Muscle layer of duodenum (tissue), 2 donors: Measurements from ENCODE around the gene PRDM2.
"Not testable (repeated sequence)": the region's sequence is repeated elsewhere in the genome, so short reads cannot be mapped to it uniquely, and the experiment has no call there.

Source experiments
- H3K27ac ChIP-seq: one replicate; pipeline ENCODE4 v1.7.0; 2013; ENCODE audit warnings: mild to moderate bottlenecking, low read length
- H3K27me3 ChIP-seq: one replicate; pipeline ENCODE4 v1.7.0; 2013; ENCODE audit warnings: low read depth, mild to moderate bottlenecking, control low read depth, low read length
- H3K36me3 ChIP-seq, 2 donors: one replicate each; pipeline ENCODE4 v1.7.0; 2013; ENCODE audit warnings: low read length in 2 of 2, control low read depth in 1 of 2, mild to moderate bottlenecking in 1 of 2; ENCODE audit not compliant: insufficient read depth in 2 of 2, control insufficient read depth in 1 of 2
- H3K4me1 ChIP-seq, 2 donors: one replicate each; pipeline ENCODE4 v1.7.0; 2013; ENCODE audit warnings: low read length in 2 of 2, mild to moderate bottlenecking in 2 of 2, control low read depth in 1 of 2, moderate library complexity in 1 of 2; ENCODE audit not compliant: insufficient read depth in 2 of 2, control insufficient read depth in 1 of 2
- H3K4me3 ChIP-seq, 2 donors: one replicate each; pipeline ENCODE4 v1.7.0; 2013; ENCODE audit warnings: low read length in 2 of 2, low read depth in 1 of 2, mild to moderate bottlenecking in 1 of 2
- H3K9me3 ChIP-seq, 2 donors: one replicate each; pipeline ENCODE4 v1.7.0; 2013; ENCODE audit warnings: low read length in 2 of 2, control low read depth in 1 of 2, mild to moderate bottlenecking in 1 of 2; ENCODE audit not compliant: control insufficient read depth in 1 of 2
- donor health status: healthy.

The PRDM2 gene

GRCh38 chr1:13679651-13680050 lies 20.3 kb upstream of the PRDM2 start:
- no peaks in the 10 kb centered on the region for H3K27me3 ChIP-seq
- no peak overlapping the region for H3K4me3 ChIP-seq
- no peak overlapping the region for H3K27ac ChIP-seq

DNA sequence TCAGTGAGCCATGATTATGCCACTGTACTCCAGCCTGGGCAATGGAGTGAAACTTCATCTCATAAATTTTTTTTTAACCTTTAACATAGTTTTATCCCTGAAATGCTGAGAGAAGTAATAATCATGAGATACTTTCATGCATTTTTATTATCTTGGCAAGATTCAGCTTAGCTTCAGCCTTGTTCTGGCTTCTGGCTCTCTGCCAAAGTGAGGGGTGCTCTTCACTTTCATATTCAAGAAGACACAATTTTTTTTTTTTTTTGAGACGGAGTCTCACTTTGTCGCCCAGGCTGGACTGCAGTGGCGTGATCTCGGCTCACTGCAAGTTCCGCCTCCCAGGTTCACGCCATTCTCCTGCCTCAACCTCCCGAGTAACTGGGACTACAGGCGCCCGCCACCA lies 19.4 kb upstream of the PRDM2 start:
- H3K4me1 ChIP-seq, H3K4me3 ChIP-seq, H3K36me3 ChIP-seq, H3K9me3 ChIP-seq, H3K27me3 ChIP-seq, H3K27ac ChIP-seq: not testable (repeated sequence)

More at GRCh38 chr1:13679651-13680050, 20.3 kb upstream of the PRDM2 start:
- H3K4me1 ChIP-seq, result no peaks in the 10 kb centered on the region
- H3K9me3 ChIP-seq, result no peaks in the 10 kb centered on the region
- no peaks in the 10 kb centered on the region for H3K36me3 ChIP-seq

GRCh38 chr1:13681921-13682320 lies 18.1 kb upstream of the PRDM2 start:
- Histone ChIP-seq H3K27me3 (no peaks in the 10 kb centered on the region), H3K36me3 (no peaks in the 10 kb centered on the region), H3K4me3 (no peak overlapping the region), H3K4me1 (no peaks in the 10 kb centered on the region), H3K9me3 (no peaks in the 10 kb centered on the region), H3K27ac (no peak overlapping the region)

GRCh38 chr1:13682444-13682843 lies 17.5 kb upstream of the PRDM2 start:
- H3K9me3 ChIP-seq, result no peaks in the 10 kb centered on the region
- no peak overlapping the region for H3K4me3 ChIP-seq
- no peak overlapping the region for H3K27ac ChIP-seq
- H3K27me3 ChIP-seq, result no peaks in the 10 kb centered on the region
- no peaks in the 10 kb centered on the region for H3K36me3 ChIP-seq
- H3K4me1 ChIP-seq, result no peaks in the 10 kb centered on the region

- H3K27ac ChIP-seq, result no peak overlapping the region
- H3K27me3 ChIP-seq, result no peaks in the 10 kb centered on the region
- no peaks in the 10 kb centered on the region for H3K9me3 ChIP-seq
- H3K4me3 ChIP-seq, result no peak overlapping the region
- H3K36me3 ChIP-seq, result no peaks in the 10 kb centered on the region
- no peaks in the 10 kb centered on the region for H3K4me1 ChIP-seq
Measured at GRCh38 chr1:13683206-13683605, 16.8 kb upstream of the PRDM2 start.

DNA sequence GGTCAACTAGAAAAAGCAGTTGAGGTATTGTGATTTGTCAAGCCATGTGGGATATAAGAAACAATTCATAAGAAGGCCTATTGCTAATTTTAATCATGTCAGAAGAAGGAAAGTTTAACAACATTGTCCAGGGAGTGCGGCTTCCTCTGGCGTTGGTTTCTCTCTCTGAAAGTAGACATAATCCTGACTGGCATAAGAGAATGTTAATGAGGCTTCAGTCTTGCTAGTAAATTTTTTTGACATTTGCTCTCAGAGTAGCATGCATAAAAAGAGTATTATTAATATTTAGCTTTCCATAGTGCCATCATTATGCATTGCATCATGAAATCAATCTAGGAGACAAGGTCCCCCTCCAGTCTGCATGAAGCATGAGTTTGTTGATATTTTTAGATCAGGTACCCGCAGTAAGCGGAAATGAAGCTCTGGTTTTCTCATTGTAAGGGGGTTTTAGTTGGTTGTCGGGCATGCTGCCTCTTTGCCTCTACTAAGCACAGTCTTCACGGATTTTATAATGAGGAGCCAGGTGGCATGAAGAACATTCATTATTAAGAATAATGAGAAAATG lies 12.8 kb upstream of the PRDM2 start:
- Histone ChIP-seq H3K27me3 (no peaks in the 10 kb centered on the region), H3K9me3 (no peaks in the 10 kb centered on the region), H3K36me3 (no peaks in the 10 kb centered on the region), H3K4me3 (no peak overlapping the region), H3K4me1 (no peaks in the 10 kb centered on the region), H3K27ac (no peak overlapping the region)

DNA sequence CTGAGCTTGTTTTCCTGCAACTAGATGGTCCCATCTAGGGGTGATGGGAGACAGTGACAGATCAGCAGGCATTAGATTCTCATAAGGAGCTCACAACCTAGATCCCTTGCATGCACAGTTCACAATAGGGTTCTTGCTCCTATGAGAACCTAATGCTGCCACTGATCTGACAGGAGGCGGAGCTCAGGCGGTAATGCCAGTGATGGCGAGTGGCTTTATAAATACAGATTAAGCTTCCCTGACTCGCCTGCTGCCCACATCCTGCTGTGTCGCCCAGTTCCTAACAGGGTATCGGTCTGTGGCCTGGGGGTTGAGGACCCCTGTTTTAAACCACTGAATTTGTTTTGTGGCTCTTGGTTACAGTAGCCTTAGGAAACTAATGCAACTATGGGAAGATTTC lies 6.9 kb upstream of the PRDM2 start:
- H3K4me1 ChIP-seq, H3K9me3 ChIP-seq, H3K4me3 ChIP-seq, H3K36me3 ChIP-seq, H3K27ac ChIP-seq, H3K27me3 ChIP-seq: not testable (repeated sequence)

- H3K4me3 ChIP-seq, result no peak overlapping the region
- no peak overlapping the region for H3K27ac ChIP-seq
- no peaks in the 10 kb centered on the region for H3K27me3 ChIP-seq
- H3K36me3 ChIP-seq, result no peaks in the 10 kb centered on the region
- no peaks in the 10 kb centered on the region for H3K4me1 ChIP-seq
- peaks cover 0 to 4% of the 10 kb centered on the region in 2 donors for H3K9me3 ChIP-seq
Measured at GRCh38 chr1:13694886-13695684, 4.9 kb upstream of the PRDM2 start.

- no peak overlapping the region for H3K4me3 ChIP-seq
- H3K36me3 ChIP-seq, result no peaks in the 10 kb centered on the region
- H3K4me1 ChIP-seq, result no peaks in the 10 kb centered on the region
- no peaks in the 10 kb centered on the region for H3K27me3 ChIP-seq
- peaks cover 0 to 4% of the 10 kb centered on the region in 2 donors for H3K9me3 ChIP-seq
- no peak overlapping the region for H3K27ac ChIP-seq
Measured at GRCh38 chr1:13697738-13698137, 2.2 kb upstream of the PRDM2 start.

GRCh38 chr1:13699510-13699909 lies 478 bp upstream of the PRDM2 start:
- H3K27ac ChIP-seq, result peak overlapping the region; percentile 78
- no peaks in the 10 kb centered on the region for H3K4me1 ChIP-seq
- no peaks in the 10 kb centered on the region for H3K36me3 ChIP-seq
- peaks cover 0 to 4% of the 10 kb centered on the region in 2 donors for H3K9me3 ChIP-seq
- peak overlapping the region; percentile 74 to 83 for H3K4me3 ChIP-seq
- no peaks in the 10 kb centered on the region for H3K27me3 ChIP-seq

DNA sequence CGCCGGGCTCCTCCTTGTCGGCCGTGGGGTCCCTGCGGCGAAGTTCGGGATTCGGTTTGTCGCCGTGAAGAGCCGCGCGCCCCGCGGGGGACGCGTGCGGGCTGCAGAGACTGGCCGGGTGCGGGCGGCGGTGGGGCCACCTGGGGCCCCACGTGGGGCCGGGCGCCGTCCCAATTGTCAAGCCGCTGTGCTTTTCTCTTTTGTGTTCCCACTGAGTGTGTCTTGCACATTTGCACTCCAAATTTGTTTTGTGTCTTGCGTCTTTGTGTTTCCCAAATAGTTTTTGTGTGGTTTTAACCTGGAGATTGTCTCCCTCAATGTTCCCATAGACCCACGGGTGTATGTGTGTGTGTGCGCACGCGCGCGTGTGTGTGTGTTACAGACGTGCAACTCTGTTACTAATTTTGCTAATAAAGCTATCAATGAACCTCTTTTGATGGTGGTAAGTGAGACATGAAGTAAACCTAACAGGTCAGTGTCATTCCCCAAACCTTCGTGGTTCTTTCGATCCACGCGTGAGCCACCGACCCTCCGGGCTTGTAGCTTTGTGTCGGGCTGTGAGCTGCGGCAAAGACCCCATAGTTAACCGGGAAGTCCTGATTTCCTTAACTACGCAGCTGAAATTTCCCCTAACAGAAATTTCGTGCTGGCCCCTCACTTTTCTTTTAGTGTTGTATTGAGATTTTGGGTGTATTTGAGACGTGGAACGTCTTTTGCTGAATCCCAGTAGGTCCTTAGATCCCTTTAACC lies 708 bp downstream of the PRDM2 start:
- Histone ChIP-seq H3K4me3 (peak overlapping the region; percentile 70 to 83), H3K27ac (peak overlapping the region; percentile 79), H3K4me1 (no peaks in the 10 kb centered on the region), H3K27me3 (no peaks in the 10 kb centered on the region), H3K9me3 (peaks cover 0 to 4% of the 10 kb centered on the region in 2 donors), H3K36me3 (no peaks in the 10 kb centered on the region)
